NB4 (cell line): Measurements from ENCODE around the gene KSR2.
"Not testable (repeated sequence)": the region's sequence is repeated elsewhere in the genome, so short reads cannot be mapped to it uniquely, and the experiment has no call there.

ENCODE experiments used
- DNase-seq: peaks from one replicate; pipeline ENCODE4 v3.0.0; 2010; ENCODE audit warnings: low read depth
- H3K4me3 ChIP-seq: one replicate; pipeline ENCODE4 v1.5.1; 2011; ENCODE audit warnings: mild to moderate bottlenecking, low read depth, low read length, moderate library complexity
- CTCF ChIP-seq: IDR thresholded peaks from one replicate; pipeline ENCODE4 v1.5.1; 2012; ENCODE audit warnings: low read depth, low read length
- MAX ChIP-seq: IDR thresholded peaks from 2 replicates; pipeline ENCODE4 v1.6.1; 2011; ENCODE audit warnings: low read depth, low read length
- MYC ChIP-seq: IDR thresholded peaks from 2 replicates; pipeline ENCODE4 v1.6.1; 2011; ENCODE audit warnings: low read depth, low read length
- POLR2A ChIP-seq: IDR thresholded peaks from 2 replicates; pipeline ENCODE4 v1.6.1; 2011; ENCODE audit warnings: mild to moderate bottlenecking; ENCODE audit not compliant: insufficient read length; ENCODE audit errors: extremely low read depth

The KSR2 gene

GRCh38 chr12:117640511-117640910, 328.3 kb downstream of the KSR2 start:
- TF ChIP-seq CTCF (no peak), MYC (no peak), POLR2A (no peak), MAX (no peak)
- no peak overlapping the region for H3K4me3 ChIP-seq
- DNase-seq, result no peak

GRCh38 chr12:117629454-117629853, 339.3 kb downstream of the KSR2 start:
- H3K4me3 ChIP-seq, result no peak overlapping the region
- TF ChIP-seq MYC, result no peak
- no peak for TF ChIP-seq POLR2A
- TF ChIP-seq CTCF, result no peak
- no peak for TF ChIP-seq MAX
- DNase-seq, result no peak

GRCh38 chr12:117628711-117629110, 340.1 kb downstream of the KSR2 start:
- not testable (repeated sequence) for H3K4me3 ChIP-seq, DNase-seq

- TF ChIP-seq MAX (no peak), CTCF (no peak)
- H3K4me3 ChIP-seq, result no peak overlapping the region
- DNase-seq, result no peak
Observed at GRCh38 chr12:117622741-117623140, 346.0 kb downstream of the KSR2 start.

GRCh38 chr12:117622087-117622486, 346.7 kb downstream of the KSR2 start:
- no peak overlapping the region for H3K4me3 ChIP-seq
- TF ChIP-seq POLR2A, result no peak
- no peak for TF ChIP-seq CTCF
- TF ChIP-seq MAX, result no peak
- no peak for TF ChIP-seq MYC
- DNase-seq, result no peak

GRCh38 chr12:117607778-117608177, 361.0 kb downstream of the KSR2 start:
- TF ChIP-seq MAX, result no peak
- no peak for TF ChIP-seq MYC
- TF ChIP-seq POLR2A, result no peak
- TF ChIP-seq CTCF, result no peak
- no peak overlapping the region for H3K4me3 ChIP-seq
- DNase-seq, result no peak
